ENCODE measurements around the gene KIF5A.

KIF5A gene

GRCh38 chr12:57579011-57579410, 29.2 kb downstream of the KIF5A start:
- Histone ChIP-seq H3K27me3 (ENCODE audit: insufficient read depth, low read length) (no peaks in the 10 kb centered on the region), H3K27ac (ENCODE audit: low read depth, low read length) (no peak overlapping the region), H3K9me3 (ENCODE audit: insufficient read depth, low read depth, low read length) (no peaks in the 10 kb centered on the region), H3K4me1 (ENCODE audit: insufficient read depth, low read length) (no peaks in the 10 kb centered on the region), H3K36me3 (ENCODE audit: insufficient read depth, low read length) (peaks cover 75% of the 10 kb centered on the region), H3K9ac (ENCODE audit: low read depth, low read length) (no peak overlapping the region), H3K4me3 (ENCODE audit: low read length) (no peak overlapping the region)
- 94% methylated on average over 2 of the region's 2 CpGs for WGBS

GRCh38 chr12:57579677-57580465, 30.0 kb downstream of the KIF5A start:
- Histone ChIP-seq H3K36me3 (ENCODE audit: insufficient read depth, low read length) (peaks cover 73% of the 10 kb centered on the region), H3K4me1 (ENCODE audit: insufficient read depth, low read length) (no peaks in the 10 kb centered on the region)

GRCh38 chr12:57580466-57580795, 30.6 kb downstream of the KIF5A start:
- no peak overlapping the region for H3K27ac ChIP-seq (ENCODE audit: low read depth, low read length)
- no peaks in the 10 kb centered on the region for H3K27me3 ChIP-seq (ENCODE audit: insufficient read depth, low read length)
- peaks cover 68% of the 10 kb centered on the region for H3K36me3 ChIP-seq (ENCODE audit: insufficient read depth, low read length)
- no peak overlapping the region for H3K4me3 ChIP-seq (ENCODE audit: low read length)
- H3K9ac ChIP-seq (ENCODE audit: low read depth, low read length) = no peak overlapping the region
- H3K4me1 ChIP-seq (ENCODE audit: insufficient read depth, low read length) = no peaks in the 10 kb centered on the region
- WGBS = 94% methylated on average over 4 of the region's 4 CpGs
- no peaks in the 10 kb centered on the region for H3K9me3 ChIP-seq (ENCODE audit: insufficient read depth, low read depth, low read length)

More at GRCh38 chr12:57579677-57580465, 30.0 kb downstream of the KIF5A start:
- H3K4me3 ChIP-seq (ENCODE audit: low read length) = no peak overlapping the region
- no peaks in the 10 kb centered on the region for H3K27me3 ChIP-seq (ENCODE audit: insufficient read depth, low read length)
- H3K9me3 ChIP-seq (ENCODE audit: insufficient read depth, low read depth, low read length) = no peaks in the 10 kb centered on the region
- no peak overlapping the region for H3K27ac ChIP-seq (ENCODE audit: low read depth, low read length)
- 89% methylated on average over 8 of the region's 8 CpGs for WGBS
- no peak overlapping the region for H3K9ac ChIP-seq (ENCODE audit: low read depth, low read length)

DNA sequence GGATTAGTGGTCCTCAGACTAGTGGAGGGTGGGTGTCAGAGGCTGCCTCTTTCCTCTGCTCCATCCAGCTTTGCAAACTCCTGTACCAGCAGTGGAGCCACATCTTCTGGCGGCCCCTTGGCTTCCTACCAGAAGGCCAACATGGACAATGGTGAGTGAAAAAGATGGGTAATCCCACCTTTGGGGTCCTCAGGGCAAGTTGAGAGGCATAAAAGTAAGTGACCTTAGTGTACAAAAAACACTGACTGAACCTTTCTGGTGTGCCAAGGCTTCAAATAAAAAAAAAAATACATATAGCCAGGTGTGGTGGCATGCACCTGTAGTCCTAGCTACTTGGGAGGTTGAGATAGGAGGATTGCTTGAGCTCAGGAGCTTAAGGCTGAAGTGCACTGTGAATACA, 32.0 kb downstream of the KIF5A start:
- Histone ChIP-seq H3K27ac (ENCODE audit: low read depth, low read length) (no peak overlapping the region), H3K27me3 (ENCODE audit: insufficient read depth, low read length) (no peaks in the 10 kb centered on the region), H3K9me3 (ENCODE audit: insufficient read depth, low read depth, low read length) (no peaks in the 10 kb centered on the region), H3K9ac (ENCODE audit: low read depth, low read length) (no peak overlapping the region), H3K36me3 (ENCODE audit: insufficient read depth, low read length) (peaks cover 54% of the 10 kb centered on the region), H3K4me1 (ENCODE audit: insufficient read depth, low read length) (no peaks in the 10 kb centered on the region), H3K4me3 (ENCODE audit: low read length) (no peak overlapping the region)
- 96% methylated on average over 1 of the region's 1 CpG for WGBS

- peaks cover 48% of the 10 kb centered on the region for H3K36me3 ChIP-seq (ENCODE audit: insufficient read depth, low read length)
- H3K4me1 ChIP-seq (ENCODE audit: insufficient read depth, low read length) = no peaks in the 10 kb centered on the region
- no peak overlapping the region for H3K4me3 ChIP-seq (ENCODE audit: low read length)
- no CpG with 5 or more reads among the region's 1 CpG for WGBS
- no peak overlapping the region for H3K9ac ChIP-seq (ENCODE audit: low read depth, low read length)
- no peaks in the 10 kb centered on the region for H3K9me3 ChIP-seq (ENCODE audit: insufficient read depth, low read depth, low read length)
- 0 out of 2 replicates have a peak, but pooled peaks cover under 1% of the 10 kb centered on the region for H3K27me3 ChIP-seq (ENCODE audit: insufficient read depth, low read length)
- no peak overlapping the region for H3K27ac ChIP-seq (ENCODE audit: low read depth, low read length)
Measured at GRCh38 chr12:57582440-57582839, 32.6 kb downstream of the KIF5A start.

GRCh38 chr12:57583008-57583831, 33.4 kb downstream of the KIF5A start:
- peaks cover 40% of the 10 kb centered on the region for H3K36me3 ChIP-seq (ENCODE audit: insufficient read depth, low read length)
- no peaks in the 10 kb centered on the region for H3K4me1 ChIP-seq (ENCODE audit: insufficient read depth, low read length)
- WGBS = 59% methylated on average over 13 of the region's 13 CpGs
- peaks cover 7% of the 10 kb centered on the region for H3K27me3 ChIP-seq (ENCODE audit: insufficient read depth, low read length)
- H3K27ac ChIP-seq (ENCODE audit: low read depth, low read length) = no peak overlapping the region
- H3K9ac ChIP-seq (ENCODE audit: low read depth, low read length) = no peak overlapping the region
- H3K9me3 ChIP-seq (ENCODE audit: insufficient read depth, low read depth, low read length) = no peaks in the 10 kb centered on the region
- H3K4me3 ChIP-seq (ENCODE audit: low read length) = no peak overlapping the region

- Histone ChIP-seq H3K9me3 (ENCODE audit: insufficient read depth, low read depth, low read length) (no peaks in the 10 kb centered on the region), H3K36me3 (ENCODE audit: insufficient read depth, low read length) (peaks cover 33% of the 10 kb centered on the region), H3K27ac (ENCODE audit: low read depth, low read length) (no peak overlapping the region), H3K4me3 (ENCODE audit: low read length) (no peak overlapping the region), H3K4me1 (ENCODE audit: insufficient read depth, low read length) (no peaks in the 10 kb centered on the region), H3K27me3 (ENCODE audit: insufficient read depth, low read length) (peaks cover 9% of the 10 kb centered on the region), H3K9ac (ENCODE audit: low read depth, low read length) (no peak overlapping the region)
- 98% methylated on average over 2 of the region's 2 CpGs for WGBS
Measured at GRCh38 chr12:57584050-57584449, 34.2 kb downstream of the KIF5A start.

DNA sequence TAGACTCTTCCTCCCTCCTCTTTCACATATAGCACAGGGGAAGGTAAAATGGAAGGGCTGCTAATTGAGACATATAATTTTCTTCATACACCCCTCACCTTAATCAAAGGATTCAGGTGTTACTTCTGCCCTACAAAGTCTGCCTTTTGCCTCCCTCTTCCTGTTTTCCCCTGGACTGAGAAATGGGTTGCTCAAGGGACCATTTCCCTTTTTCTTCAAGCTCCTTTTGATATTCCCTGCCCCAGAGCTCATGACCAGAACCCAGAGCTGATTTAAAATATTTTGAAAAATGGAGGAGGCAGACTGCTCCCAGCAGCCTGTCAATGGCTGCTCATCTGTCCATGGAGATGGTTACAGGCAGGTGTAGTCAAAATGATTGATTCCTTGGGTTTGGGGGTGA, 34.8 kb downstream of the KIF5A start:
- peaks cover 26% of the 10 kb centered on the region for H3K36me3 ChIP-seq (ENCODE audit: insufficient read depth, low read length)
- no peaks in the 10 kb centered on the region for H3K9me3 ChIP-seq (ENCODE audit: insufficient read depth, low read depth, low read length)
- H3K27me3 ChIP-seq (ENCODE audit: insufficient read depth, low read length) = peaks cover 9% of the 10 kb centered on the region
- H3K27ac ChIP-seq (ENCODE audit: low read depth, low read length) = no peak overlapping the region
- H3K9ac ChIP-seq (ENCODE audit: low read depth, low read length) = no peak overlapping the region
- H3K4me1 ChIP-seq (ENCODE audit: insufficient read depth, low read length) = no peaks in the 10 kb centered on the region
- H3K4me3 ChIP-seq (ENCODE audit: low read length) = no peak overlapping the region

GRCh38 chr12:57585156-57585555, 35.3 kb downstream of the KIF5A start:
- Histone ChIP-seq H3K36me3 (ENCODE audit: insufficient read depth, low read length) (peaks cover 22% of the 10 kb centered on the region), H3K4me1 (ENCODE audit: insufficient read depth, low read length) (no peaks in the 10 kb centered on the region), H3K27me3 (ENCODE audit: insufficient read depth, low read length) (peaks cover 9% of the 10 kb centered on the region), H3K9me3 (ENCODE audit: insufficient read depth, low read depth, low read length) (no peaks in the 10 kb centered on the region), H3K27ac (ENCODE audit: low read depth, low read length) (no peak overlapping the region), H3K4me3 (ENCODE audit: low read length) (no peak overlapping the region), H3K9ac (ENCODE audit: low read depth, low read length) (no peak overlapping the region)
- 82% methylated on average over 2 of the region's 2 CpGs for WGBS

DNA sequence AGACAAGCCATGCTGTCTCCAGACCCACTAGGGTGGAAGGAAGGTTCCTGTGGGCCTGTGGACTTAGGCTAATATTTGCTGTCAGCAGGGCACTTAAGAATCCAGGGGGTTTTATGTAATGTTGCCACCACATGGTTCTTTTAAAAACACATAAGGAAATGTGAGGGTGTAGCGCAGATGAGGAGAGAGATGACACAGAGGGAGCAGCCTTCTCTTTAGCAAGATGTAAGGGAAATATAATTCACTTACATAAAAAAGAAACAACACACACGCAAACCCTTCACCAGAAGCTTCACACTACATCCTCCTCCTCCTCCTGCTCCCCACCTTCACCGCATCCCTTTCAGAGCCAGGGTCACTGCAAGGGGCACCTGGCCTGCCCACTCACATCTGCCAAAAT, 36.3 kb downstream of the KIF5A start:
- Histone ChIP-seq H3K4me1 (ENCODE audit: insufficient read depth, low read length) (peaks cover 5% of the 10 kb centered on the region; the same call in 1 of the 2 replicates), H3K9me3 (ENCODE audit: insufficient read depth, low read depth, low read length) (no peaks in the 10 kb centered on the region), H3K4me3 (ENCODE audit: low read length) (no peak overlapping the region), H3K27ac (ENCODE audit: low read depth, low read length) (no peak overlapping the region), H3K9ac (ENCODE audit: low read depth, low read length) (no peak overlapping the region), H3K27me3 (ENCODE audit: insufficient read depth, low read length) (peaks cover 9% of the 10 kb centered on the region), H3K36me3 (ENCODE audit: insufficient read depth, low read length) (peaks cover 13% of the 10 kb centered on the region)
- 93% methylated on average over 2 of the region's 3 CpGs for WGBS

GRCh38 chr12:57586832-57587429, 37.1 kb downstream of the KIF5A start:
- Histone ChIP-seq H3K4me1 (ENCODE audit: insufficient read depth, low read length) (peaks cover 6% of the 10 kb centered on the region; the same call in 1 of the 2 replicates), H3K4me3 (ENCODE audit: low read length) (no peak overlapping the region), H3K27ac (ENCODE audit: low read depth, low read length) (no peak overlapping the region), H3K27me3 (ENCODE audit: insufficient read depth, low read length) (peaks cover 9% of the 10 kb centered on the region), H3K9me3 (ENCODE audit: insufficient read depth, low read depth, low read length) (no peaks in the 10 kb centered on the region), H3K9ac (ENCODE audit: low read depth, low read length) (no peak overlapping the region), H3K36me3 (ENCODE audit: insufficient read depth, low read length) (peaks cover 5% of the 10 kb centered on the region)
- 96% methylated on average over 3 of the region's 3 CpGs for WGBS
